Keratinocyte (primary cell): ENCODE measurements around the gene DDA1. TPM values are rescaled to one million over a fixed set of nuclear protein-coding genes. Genes with fewer than 3 reads are reported as not detected.
A peak's percentile ranks its signal among the peaks of the same experiment; 100 is the strongest.

Experiments
- DNase-seq: peaks from one replicate; pipeline ENCODE4 v3.0.0-alpha.2; 2011; ENCODE audit warnings: low read depth, missing footprints, low spot score
- FAIRE-seq: peaks from 2 replicates; lab custom pipeline; 2011; peaks lifted over from hg19 to GRCh38; lab: Jason Lieb, UNC
- H2AFZ ChIP-seq: 2 replicates; pipeline ENCODE4 v1.6.0; 2012; ENCODE audit warnings: low read length, control low read depth, inconsistent platforms; ENCODE audit not compliant: control insufficient read depth
- H3K27ac ChIP-seq: 2 replicates; pipeline ENCODE4 v1.5.1; 2011; ENCODE audit warnings: low read length; ENCODE audit not compliant: control insufficient read depth, insufficient read depth
- H3K27me3 ChIP-seq: 3 replicates; pipeline ENCODE4 v1.6.0; 2011; ENCODE audit warnings: low read length; ENCODE audit not compliant: control insufficient read depth, insufficient read depth; ENCODE audit errors: extremely low read depth
- H3K36me3 ChIP-seq, 2 experiments: 2 replicates in 1 of 2; 3 replicates in 1 of 2; pipeline ENCODE4 v1.5.1; 2011; ENCODE audit warnings: low read length in 2 of 2, mild to moderate bottlenecking in 1 of 2; ENCODE audit not compliant: control insufficient read depth in 2 of 2, insufficient read depth in 2 of 2; ENCODE audit errors: extremely low read depth in 1 of 2
- H3K4me1 ChIP-seq: 3 replicates; pipeline ENCODE4 v1.5.1; 2011; ENCODE audit warnings: low read length; ENCODE audit not compliant: control insufficient read depth, insufficient read depth; ENCODE audit errors: extremely low read depth
- H3K4me2 ChIP-seq: 3 replicates; pipeline ENCODE4 v1.6.0; 2011; ENCODE audit warnings: low read depth, low read length; ENCODE audit not compliant: control insufficient read depth, insufficient read depth; ENCODE audit errors: extremely low read depth
- H3K4me3 ChIP-seq, 3 experiments: fragments of 200-600 bp in 1 of 3; sonication (generic) in 1 of 3; 2 replicates in 2 of 3; 3 replicates in 1 of 3; pipeline ENCODE4 v1.5.1; 2011 to 2016; ENCODE audit warnings: low read length in 3 of 3, mild to moderate bottlenecking in 3 of 3, control low read depth in 2 of 3, inconsistent platforms in 1 of 3, low read depth in 1 of 3, mixed read lengths in 1 of 3, mixed run types in 1 of 3, moderate library complexity in 1 of 3; ENCODE audit not compliant: control insufficient read depth in 2 of 3, insufficient read depth in 2 of 3; ENCODE audit errors: extremely low read depth in 1 of 3
- H3K79me2 ChIP-seq: 2 replicates; pipeline ENCODE4 v1.6.0; 2012; ENCODE audit warnings: low read length; ENCODE audit not compliant: control insufficient read depth, insufficient read depth
- H3K9ac ChIP-seq: 3 replicates; pipeline ENCODE4 v1.6.0; 2011; ENCODE audit warnings: low read length; ENCODE audit not compliant: control insufficient read depth, insufficient read depth; ENCODE audit errors: extremely low read depth
- H3K9me1 ChIP-seq: 3 replicates; pipeline ENCODE4 v1.6.0; 2011; ENCODE audit warnings: low read length; ENCODE audit not compliant: control insufficient read depth, insufficient read depth; ENCODE audit errors: extremely low read depth
- H3K9me3 ChIP-seq: 2 replicates; pipeline ENCODE4 v1.5.1; 2012; ENCODE audit warnings: low read depth, low read length; ENCODE audit not compliant: control insufficient read depth
- H4K20me1 ChIP-seq: 3 replicates; pipeline ENCODE4 v1.6.0; 2011; ENCODE audit warnings: low read length; ENCODE audit not compliant: control insufficient read depth, insufficient read depth; ENCODE audit errors: extremely low read depth
- CTCF ChIP-seq, 3 experiments: IDR thresholded peaks in 1 of 3; conservative IDR thresholded peaks in 1 of 3; optimal IDR thresholded peaks in 1 of 3; 2 replicates in 2 of 3; 3 replicates in 1 of 3; pipeline versions ENCODE3 to v1.5.1; 2011; ENCODE audit warnings: low read length in 3 of 3, mild to moderate bottlenecking in 3 of 3, moderate library complexity in 2 of 3, control low read depth in 1 of 3, inconsistent platforms in 1 of 3; ENCODE audit not compliant: insufficient read depth in 2 of 3; ENCODE audit errors: extremely low read depth in 1 of 3
- EZH2 ChIP-seq: IDR thresholded peaks from one replicate; pipeline ENCODE4 v1.6.1; 2012; ENCODE audit warnings: inconsistent platforms, mild to moderate bottlenecking, low read length, moderate library complexity
- dilution Hi-C: fragments of 300-500 bp; cut with MboI; formaldehyde crosslinking; loops from one replicate; pipeline ENCODE4 v1.7.0; 2020; ENCODE audit warnings: low sequenced_read_pairs; ENCODE audit not compliant: extremely low pct_ligation_motif_present
- polyA plus RNA-seq, 5 experiments: library from polyadenylated mRNA; depleted of rRNA in 3 of 5; stranded (reverse) in 3 of 5; stranded (forward) in 1 of 5; unstranded in 1 of 5; fragments of >200 nt; gene quantifications; 1 replicate in 1 of 5; 2 replicates in 3 of 5; 3 replicates in 1 of 5; pipeline versions ENCODE4 v1.2.1 to v1.2.3, GENCODE V29; 2011 to 2012; ENCODE audit warnings: missing spikeins in 2 of 5, low read depth in 1 of 5, low replicate concordance in 1 of 5

The DDA1 gene
- polyA plus RNA-seq, 1 donor (not counting 4 experiments of a cell fraction or from before 2014, with no cell fraction given) = 59.4 TPM

DNA sequence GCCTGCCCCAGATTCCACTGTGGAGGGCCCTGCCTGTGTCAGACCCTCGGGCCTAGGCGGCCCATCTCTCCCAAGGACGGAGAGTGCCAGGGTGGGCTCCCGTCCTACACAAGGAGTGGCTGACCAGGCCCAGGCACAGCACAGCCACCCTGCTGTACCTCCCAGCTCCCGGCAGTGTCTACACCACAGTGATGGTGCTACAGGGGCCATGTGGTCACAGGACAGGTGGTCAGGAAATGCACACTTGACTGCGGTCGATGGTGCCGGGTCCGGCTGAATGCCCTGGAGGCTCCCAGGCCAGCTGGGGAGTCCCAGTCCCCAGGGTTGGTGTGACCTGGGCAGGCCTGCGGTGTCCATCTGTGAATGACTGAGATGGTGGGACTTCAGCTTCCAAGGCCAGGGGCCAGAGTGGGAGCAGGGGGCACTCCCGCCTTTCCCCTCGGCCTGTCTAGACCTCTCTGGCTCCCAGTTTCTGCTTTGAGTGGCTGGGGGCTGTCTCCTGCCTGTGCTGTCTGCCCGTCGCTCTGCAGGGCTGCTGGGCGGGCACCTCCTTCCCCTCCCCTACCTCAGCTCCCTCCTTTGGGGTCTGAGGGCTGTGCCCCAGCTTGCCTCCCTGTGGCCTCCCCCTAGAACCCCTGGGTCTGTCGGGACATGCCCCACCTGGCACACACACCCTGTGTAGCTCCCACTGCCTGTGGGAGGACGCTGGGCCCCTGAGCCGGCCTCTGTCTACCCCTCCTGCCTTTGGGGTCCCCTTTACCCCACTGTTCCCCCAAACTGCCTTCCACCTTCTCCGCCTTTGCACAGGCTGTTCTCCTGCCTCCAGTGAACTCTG, 12.5 kb downstream of the DDA1 start:
- no peak overlapping the region for H2AFZ ChIP-seq
- no peaks in the 10 kb centered on the region for H3K79me2 ChIP-seq
- peaks cover 19 to 20% of the 10 kb centered on the region in 2 experiments for H3K36me3 ChIP-seq
- no peak overlapping the region for H3K9ac ChIP-seq
- H3K27ac ChIP-seq = no peak overlapping the region
- dilution Hi-C loops = no loop called here
- no peak for TF ChIP-seq EZH2
- no peak for TF ChIP-seq CTCF (optimal IDR thresholded peaks at IDR 0.05 in 1 of 3, IDR thresholded peaks at IDR 0.05 in 1 of 3, conservative IDR thresholded peaks at IDR 0.05 in 1 of 3; ENCODE audit: extremely low read depth in 1 of 3, insufficient read depth in 2 of 3, low read length in 3 of 3)
- H3K4me1 ChIP-seq = peaks cover 5% of the 10 kb centered on the region
- FAIRE-seq = no peak
- no peak overlapping the region for H3K4me3 ChIP-seq
- no peak overlapping the region for H3K4me2 ChIP-seq
- no peaks in the 10 kb centered on the region for H4K20me1 ChIP-seq
- no peak for DNase-seq
- H3K27me3 ChIP-seq = no peaks in the 10 kb centered on the region
- no peaks in the 10 kb centered on the region for H3K9me3 ChIP-seq
- no peaks in the 10 kb centered on the region for H3K9me1 ChIP-seq

- Histone ChIP-seq H3K9me1 (no peaks in the 10 kb centered on the region), H3K4me2 (no peak overlapping the region), H3K79me2 (no peaks in the 10 kb centered on the region), H4K20me1 (no peaks in the 10 kb centered on the region), H3K4me1 (peaks cover 5% of the 10 kb centered on the region), H3K36me3 (peaks cover 19% of the 10 kb centered on the region in 2 experiments), H3K27ac (no peak overlapping the region), H3K9me3 (no peaks in the 10 kb centered on the region), H2AFZ (no peak overlapping the region), H3K27me3 (no peaks in the 10 kb centered on the region), H3K4me3 (no peak overlapping the region), H3K9ac (no peak overlapping the region)
- peak; percentile 17 for FAIRE-seq
- no peak for DNase-seq
- TF ChIP-seq CTCF (optimal IDR thresholded peaks at IDR 0.05 in 1 of 3, IDR thresholded peaks at IDR 0.05 in 1 of 3, conservative IDR thresholded peaks at IDR 0.05 in 1 of 3; ENCODE audit: extremely low read depth in 1 of 3, insufficient read depth in 2 of 3, low read length in 3 of 3) (no peak), EZH2 (no peak)
- dilution Hi-C loops = no loop called here
These were observed 13.5 kb downstream of the DDA1 start for GRCh38 chr19:17322854-17323253.
